ENCODE results near the gene SLC35G6. TPM values are rescaled to one million over a fixed set of nuclear protein-coding genes. Genes with fewer than 3 reads are reported as not detected.

The SLC35G6 gene
- total RNA-seq, 4 donors from 2014 or later, result not detected

- Histone ChIP-seq H3K4me3 (replicated peaks in 1 of 3) (no peak overlapping the region), H3K27me3 (no peaks in the 10 kb centered on the region), H3K27ac (no peak overlapping the region), H3K9me3 (no peaks in the 10 kb centered on the region), H3K36me3 (no peaks in the 10 kb centered on the region), H3K4me1 (peaks cover 31 to 55% of the 10 kb centered on the region in 2 donors)
- WGBS, 2 donors, result 70 to 76% methylated on average over 8 of the region's 8 CpGs
- intact Hi-C loops (cut with DNase I), result no loop called here
- TF ChIP-seq CTCF (IDR thresholded peaks at IDR 0.05) (no peak), POLR2A (IDR thresholded peaks at IDR 0.05) (no peak)
- DNase-seq, result no peak
Observed at GRCh38 chr17:7490144-7490543, 8.9 kb downstream of the SLC35G6 start.

- Histone ChIP-seq H3K9me3 (no peaks in the 10 kb centered on the region), H3K4me1 (peaks cover 17 to 42% of the 10 kb centered on the region in 2 donors), H3K36me3 (peaks cover 8 to 9% of the 10 kb centered on the region in 2 donors), H3K27ac (no peak overlapping the region), H3K27me3 (no peaks in the 10 kb centered on the region), H3K4me3 (replicated peaks in 1 of 3) (no peak overlapping the region)
- intact Hi-C loops (cut with DNase I), result no loop called here
- TF ChIP-seq POLR2A (IDR thresholded peaks at IDR 0.05) (no peak), CTCF (IDR thresholded peaks at IDR 0.05) (no peak)
- WGBS, 2 donors, result 92% methylated on average over 1 of the region's 1 CpG
- no peak for DNase-seq
Observed at GRCh38 chr17:7491583-7491982, 10.3 kb downstream of the SLC35G6 start.

GRCh38 chr17:7493941-7494340, 12.7 kb downstream of the SLC35G6 start:
- TF ChIP-seq POLR2A (IDR thresholded peaks at IDR 0.05) (no peak), CTCF (IDR thresholded peaks at IDR 0.05) (no peak)
- Histone ChIP-seq H3K27me3 (no peaks in the 10 kb centered on the region), H3K4me1 (peaks cover 2 to 27% of the 10 kb centered on the region in 2 donors)

GRCh38 chr17:7495906-7496434, 14.7 kb downstream of the SLC35G6 start:
- H3K4me3 ChIP-seq (replicated peaks in 1 of 3), result no peak overlapping the region
- peaks cover 48 to 51% of the 10 kb centered on the region in 2 donors for H3K36me3 ChIP-seq
- no peaks in the 10 kb centered on the region for H3K9me3 ChIP-seq
- no peaks in the 10 kb centered on the region for H3K27me3 ChIP-seq
- no peak for DNase-seq
- H3K27ac ChIP-seq, result no peak overlapping the region
- intact Hi-C loops (cut with DNase I), result no loop called here
- WGBS, 2 donors, result 88 to 94% methylated on average over 12 of the region's 12 CpGs
- TF ChIP-seq POLR2A (IDR thresholded peaks at IDR 0.05) (no peak), CTCF (IDR thresholded peaks at IDR 0.05) (no peak)
- H3K4me1 ChIP-seq, result peaks cover 0 to 15% of the 10 kb centered on the region in 2 donors

More at GRCh38 chr17:7493941-7494340, 12.7 kb downstream of the SLC35G6 start:
- no peaks in the 10 kb centered on the region for H3K9me3 ChIP-seq
- WGBS, 2 donors, result 93 to 94% methylated on average over 3 of the region's 3 CpGs
- H3K4me3 ChIP-seq (replicated peaks in 1 of 3), result no peak overlapping the region
- H3K27ac ChIP-seq, result no peak overlapping the region
- intact Hi-C loops (cut with DNase I), result no loop called here
- H3K36me3 ChIP-seq, result peaks cover 30 to 31% of the 10 kb centered on the region in 2 donors
- DNase-seq, result no peak

GRCh38 chr17:7496470-7497183, 15.4 kb downstream of the SLC35G6 start:
- intact Hi-C loops (cut with DNase I), result no loop called here
- DNase-seq, result no peak
- Histone ChIP-seq H3K27ac (no peak overlapping the region), H3K36me3 (peaks cover 55 to 58% of the 10 kb centered on the region in 2 donors), H3K4me1 (peaks cover 0 to 15% of the 10 kb centered on the region in 2 donors), H3K9me3 (no peaks in the 10 kb centered on the region), H3K4me3 (replicated peaks in 1 of 3) (no peak overlapping the region), H3K27me3 (no peaks in the 10 kb centered on the region)
- 85 to 86% methylated on average over 20 of the region's 20 CpGs for WGBS, 2 donors
- TF ChIP-seq POLR2A (IDR thresholded peaks at IDR 0.05), result no peak

All from thyroid gland (tissue), 4 donors.